GM18526 (cell line): ENCODE measurements around the gene UTRN.

Source experiments
- POLR2A ChIP-seq: IDR thresholded peaks from 3 replicates; pipeline ENCODE4 v1.6.1; 2011; ENCODE audit not compliant: insufficient read length; ENCODE audit errors: extremely low read depth

The UTRN gene

GRCh38 chr6:144316862-144317195 is 31.7 kb downstream of the UTRN start:
- no peak for TF ChIP-seq POLR2A

DNA sequence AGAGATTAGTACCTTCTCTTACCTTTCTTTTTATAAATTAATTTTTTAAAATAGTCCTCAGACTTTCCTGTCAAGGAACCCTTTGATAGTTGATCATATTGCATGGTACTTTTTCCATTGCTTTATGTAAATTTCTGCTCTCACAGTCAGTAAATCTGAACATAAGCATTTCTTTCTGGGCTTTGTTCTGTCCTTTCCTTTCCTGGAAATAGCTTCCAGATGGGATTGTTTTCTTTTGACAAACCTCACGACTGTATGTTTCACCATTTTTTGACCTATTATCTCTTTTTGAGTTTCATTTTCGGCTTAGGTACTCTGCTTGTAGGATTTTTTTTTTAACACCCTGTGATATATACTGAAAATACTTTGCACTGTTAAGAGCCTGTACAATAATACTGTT is 32.6 kb downstream of the UTRN start:
- TF ChIP-seq POLR2A, result no peak

GRCh38 chr6:144319211-144319610 is 34.1 kb downstream of the UTRN start:
- TF ChIP-seq POLR2A, result no peak

DNA sequence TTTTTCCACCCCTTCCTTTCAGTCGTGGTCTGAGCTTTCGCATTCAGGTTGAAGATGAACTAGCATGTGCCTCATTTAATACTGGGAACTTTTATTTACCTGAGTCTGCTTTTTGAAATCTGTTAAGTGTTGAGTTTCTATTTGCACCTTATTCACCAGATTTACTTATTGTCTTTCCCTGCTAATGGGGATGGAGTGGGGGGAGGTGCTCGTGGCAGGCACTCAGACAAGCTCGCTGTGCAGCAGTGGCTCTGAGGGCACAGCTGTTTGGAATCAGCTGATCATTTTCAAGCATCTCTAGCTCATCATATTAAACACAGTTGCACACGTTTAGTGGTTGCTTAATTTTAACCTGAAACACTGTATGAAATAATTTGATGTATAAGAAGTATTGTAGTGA is 35.6 kb downstream of the UTRN start:
- TF ChIP-seq POLR2A, result no peak

DNA sequence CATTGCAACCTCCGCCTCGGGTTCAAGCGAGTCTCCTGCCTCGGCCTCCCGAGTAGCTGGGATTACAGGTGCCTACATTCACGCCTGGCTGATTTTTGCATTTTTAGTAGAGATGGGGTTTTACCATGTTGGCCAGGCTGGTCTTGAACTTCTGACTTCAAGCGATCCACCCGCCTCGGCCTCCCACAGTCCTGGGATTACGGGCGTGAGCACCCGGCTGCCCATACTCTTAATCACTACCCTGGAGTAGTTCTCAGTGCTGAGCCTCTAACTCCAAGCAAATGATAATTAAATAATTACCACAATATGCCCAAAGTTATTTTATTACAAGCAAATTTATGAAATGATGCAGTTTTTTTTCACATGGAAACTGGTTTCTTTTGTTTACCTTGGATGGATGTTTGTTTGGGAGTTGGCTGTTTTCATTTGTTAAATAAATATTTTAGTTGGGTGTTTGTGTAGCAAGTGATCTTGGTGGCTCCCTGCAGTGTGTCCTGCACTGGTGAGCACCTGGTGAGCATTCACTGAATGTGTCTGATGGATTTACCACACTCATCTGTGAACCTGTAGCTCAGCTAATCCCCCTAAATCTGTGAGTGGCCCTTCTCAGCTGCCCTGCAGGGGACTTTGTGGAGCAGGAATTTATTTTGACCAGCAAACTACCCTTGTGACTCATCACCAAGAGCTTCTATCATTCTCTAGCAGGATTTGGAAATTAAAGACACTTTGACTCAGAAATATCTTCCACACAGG is 36.9 kb downstream of the UTRN start:
- no peak for TF ChIP-seq POLR2A

GRCh38 chr6:144325232-144325631 is 40.1 kb downstream of the UTRN start:
- TF ChIP-seq POLR2A, result no peak

- TF ChIP-seq POLR2A, result no peak
Measured at GRCh38 chr6:144326393-144326792, 41.3 kb downstream of the UTRN start.

GRCh38 chr6:144327081-144327480 is 41.9 kb downstream of the UTRN start:
- TF ChIP-seq POLR2A, result no peak

- no peak for TF ChIP-seq POLR2A
Measured at GRCh38 chr6:144330017-144330987, 45.2 kb downstream of the UTRN start.

- TF ChIP-seq POLR2A, result no peak
Measured at GRCh38 chr6:144331491-144331969, 46.4 kb downstream of the UTRN start.

GRCh38 chr6:144332177-144332576 is 47.0 kb downstream of the UTRN start:
- no peak for TF ChIP-seq POLR2A

- TF ChIP-seq POLR2A, result no peak
Measured at GRCh38 chr6:144334150-144334708, 49.1 kb downstream of the UTRN start.
